Nephron (organoid): ENCODE measurements around the gene HPCAL1.

Experiments
- H3K27ac Mint-ChIP-seq, 3 experiments: 2 replicates each; pipeline ENCODE4 v1.8.0; 2020; ENCODE audit warnings: mixed read lengths in 3 of 3, mild to moderate bottlenecking in 2 of 3, moderate library complexity in 1 of 3
- H3K27me3 Mint-ChIP-seq: 2 replicates; pipeline ENCODE4 v1.8.0; 2021; ENCODE audit warnings: low read depth, mild to moderate bottlenecking, moderate library complexity, mixed read lengths
- H3K36me3 Mint-ChIP-seq: 2 replicates; pipeline ENCODE4 v1.8.0; 2020; ENCODE audit warnings: low read depth, mixed read lengths
- H3K4me1 Mint-ChIP-seq: 2 replicates; pipeline ENCODE4 v1.8.0; 2020; ENCODE audit warnings: mixed read lengths
- H3K4me3 Mint-ChIP-seq, 3 experiments: 2 replicates each; pipeline ENCODE4 v1.8.0; 2020; ENCODE audit warnings: mild to moderate bottlenecking in 3 of 3, mixed read lengths in 3 of 3, moderate library complexity in 2 of 3
- H3K9me3 Mint-ChIP-seq: 2 replicates; pipeline ENCODE4 v1.8.0; 2020; ENCODE audit warnings: mixed read lengths
- TF ChIP-seq, protein P1 (sequence below), 3 experiments: fragments of 200-600 bp; sonication (generic); IDR thresholded peaks; one replicate each; pipeline ENCODE4 v1.5.0; 2021; ENCODE audit warnings: antibody characterized with exemption in 3 of 3; ENCODE audit not compliant: unreplicated experiment in 3 of 3

HPCAL1 gene

DNA sequence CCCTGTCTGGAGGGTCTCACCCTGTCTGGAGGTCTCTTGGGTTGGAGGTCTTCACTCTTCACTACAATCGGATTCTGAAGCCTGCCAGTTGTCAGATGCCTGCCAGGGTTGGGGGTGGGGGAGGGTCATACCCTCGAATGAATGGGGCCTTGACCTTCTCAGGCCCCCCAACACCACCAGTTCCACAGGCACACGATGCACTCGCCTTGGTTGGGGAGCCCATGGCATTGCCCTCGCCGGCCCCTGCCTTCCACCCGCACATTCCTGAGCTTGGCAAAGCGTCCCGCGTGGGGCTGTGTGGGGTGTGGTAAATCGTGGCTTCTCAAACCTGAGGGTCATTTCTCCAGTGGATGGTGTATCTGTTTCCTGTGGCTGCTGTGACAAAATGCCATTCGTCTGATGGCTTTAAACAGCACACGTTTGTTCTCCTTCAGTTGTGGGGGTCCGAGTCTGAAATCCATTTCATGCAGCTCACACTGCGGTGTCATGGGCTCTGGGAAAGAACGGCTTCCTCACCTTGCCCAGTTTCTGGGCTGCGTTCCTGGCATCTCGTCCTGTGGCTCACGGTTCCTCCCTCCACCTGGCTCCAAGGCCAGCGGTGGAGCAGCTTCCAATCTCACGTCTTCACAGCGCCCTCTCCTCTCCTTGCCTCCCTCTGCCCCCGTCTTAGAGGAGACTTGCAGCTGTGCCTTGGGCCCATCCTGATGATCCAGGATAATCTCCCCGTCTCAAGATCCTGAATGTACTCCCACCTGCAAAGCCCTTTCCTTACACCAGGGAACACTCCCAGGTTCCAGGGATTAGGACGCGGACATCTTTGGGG, 38.0 kb upstream of the HPCAL1 start:
- H3K4me1 Mint-ChIP-seq = no peaks in the 10 kb centered on the region
- H3K4me3 Mint-ChIP-seq = no peak overlapping the region
- no peak overlapping the region for H3K27ac Mint-ChIP-seq
- no peaks in the 10 kb centered on the region for H3K36me3 Mint-ChIP-seq
- no peaks in the 10 kb centered on the region for H3K9me3 Mint-ChIP-seq
- TF ChIP-seq, protein P1, sequence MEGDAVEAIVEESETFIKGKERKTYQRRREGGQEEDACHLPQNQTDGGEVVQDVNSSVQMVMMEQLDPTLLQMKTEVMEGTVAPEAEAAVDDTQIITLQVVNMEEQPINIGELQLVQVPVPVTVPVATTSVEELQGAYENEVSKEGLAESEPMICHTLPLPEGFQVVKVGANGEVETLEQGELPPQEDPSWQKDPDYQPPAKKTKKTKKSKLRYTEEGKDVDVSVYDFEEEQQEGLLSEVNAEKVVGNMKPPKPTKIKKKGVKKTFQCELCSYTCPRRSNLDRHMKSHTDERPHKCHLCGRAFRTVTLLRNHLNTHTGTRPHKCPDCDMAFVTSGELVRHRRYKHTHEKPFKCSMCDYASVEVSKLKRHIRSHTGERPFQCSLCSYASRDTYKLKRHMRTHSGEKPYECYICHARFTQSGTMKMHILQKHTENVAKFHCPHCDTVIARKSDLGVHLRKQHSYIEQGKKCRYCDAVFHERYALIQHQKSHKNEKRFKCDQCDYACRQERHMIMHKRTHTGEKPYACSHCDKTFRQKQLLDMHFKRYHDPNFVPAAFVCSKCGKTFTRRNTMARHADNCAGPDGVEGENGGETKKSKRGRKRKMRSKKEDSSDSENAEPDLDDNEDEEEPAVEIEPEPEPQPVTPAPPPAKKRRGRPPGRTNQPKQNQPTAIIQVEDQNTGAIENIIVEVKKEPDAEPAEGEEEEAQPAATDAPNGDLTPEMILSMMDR (IDR thresholded peaks at IDR 0.05; ENCODE audit: unreplicated experiment in 3 of 3) = no peak
- H3K27me3 Mint-ChIP-seq = peaks cover 28% of the 10 kb centered on the region

DNA sequence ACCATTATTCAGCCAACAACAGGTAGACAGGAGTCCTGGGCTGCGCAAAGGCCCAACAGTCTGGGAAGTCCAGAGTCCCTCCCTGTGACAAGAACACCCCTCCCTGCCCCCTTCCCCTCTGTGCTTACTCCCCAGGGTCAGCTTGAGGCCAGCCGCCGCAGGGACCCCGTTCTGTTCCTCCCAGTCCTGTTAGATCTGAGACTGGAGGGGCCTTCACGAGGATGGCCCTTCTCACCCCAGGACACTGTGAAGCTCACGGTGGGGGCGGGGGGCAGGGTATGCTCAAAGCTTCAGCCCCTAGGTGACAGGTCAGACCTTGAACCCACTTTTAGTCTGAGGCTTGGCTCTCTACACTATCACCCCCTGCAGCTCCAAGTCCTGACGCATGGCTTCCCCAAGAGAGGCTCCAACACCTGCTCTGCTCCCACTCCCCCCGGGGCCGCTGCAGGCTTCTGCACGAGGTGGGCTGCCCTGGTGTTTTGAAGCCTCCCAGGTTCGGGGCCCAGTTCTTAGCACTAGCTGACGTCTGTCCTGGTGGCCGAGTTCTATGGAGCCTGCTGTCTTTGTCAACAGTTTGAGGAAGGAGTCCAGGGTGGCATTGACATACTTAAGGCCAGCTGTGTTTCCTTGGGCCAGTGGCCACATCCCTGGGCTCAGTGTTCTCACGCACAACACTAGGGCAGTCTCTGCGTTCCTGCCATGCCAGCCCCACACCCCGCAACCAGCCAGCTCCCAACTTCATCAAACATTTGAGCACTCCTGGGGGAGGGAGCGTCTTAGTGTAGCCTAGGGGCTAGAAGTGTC, 37.2 kb upstream of the HPCAL1 start:
- Mint-ChIP-seq H3K27me3 (peaks cover 28% of the 10 kb centered on the region), H3K9me3 (no peaks in the 10 kb centered on the region), H3K4me1 (no peaks in the 10 kb centered on the region), H3K27ac (no peak overlapping the region), H3K36me3 (no peaks in the 10 kb centered on the region), H3K4me3 (no peak overlapping the region)
- TF ChIP-seq, protein P1 (IDR thresholded peaks at IDR 0.05; ENCODE audit: unreplicated experiment in 3 of 3) = no peak

DNA sequence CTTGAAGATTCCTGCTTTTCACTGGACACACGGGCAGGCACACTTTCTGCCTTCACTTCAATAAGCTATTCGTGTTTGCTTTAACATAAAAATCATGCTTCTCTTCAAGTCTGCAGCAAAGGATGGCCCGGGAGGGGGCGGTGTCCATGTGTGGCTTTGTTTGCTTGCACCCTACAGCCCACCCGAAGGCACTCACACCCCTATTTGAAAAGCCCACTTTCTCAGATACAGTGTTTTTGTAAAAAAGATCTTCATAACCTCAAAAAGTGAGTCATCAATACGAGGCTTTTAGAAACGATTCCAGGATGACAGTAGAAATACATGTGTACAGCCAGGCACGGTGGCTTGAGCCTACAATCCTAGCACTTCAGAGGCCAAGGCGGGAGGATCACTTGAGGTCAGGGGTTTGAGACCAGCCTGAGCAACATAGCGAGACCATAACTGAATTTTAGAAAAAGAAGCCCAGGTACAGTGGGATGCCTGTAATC, 36.5 kb upstream of the HPCAL1 start:
- no peaks in the 10 kb centered on the region for H3K4me1 Mint-ChIP-seq
- peaks cover 28% of the 10 kb centered on the region for H3K27me3 Mint-ChIP-seq
- no peaks in the 10 kb centered on the region for H3K36me3 Mint-ChIP-seq
- H3K27ac Mint-ChIP-seq = no peak overlapping the region
- TF ChIP-seq, protein P1 (IDR thresholded peaks at IDR 0.05; ENCODE audit: unreplicated experiment in 3 of 3) = no peak
- no peaks in the 10 kb centered on the region for H3K9me3 Mint-ChIP-seq
- H3K4me3 Mint-ChIP-seq = no peak overlapping the region

DNA sequence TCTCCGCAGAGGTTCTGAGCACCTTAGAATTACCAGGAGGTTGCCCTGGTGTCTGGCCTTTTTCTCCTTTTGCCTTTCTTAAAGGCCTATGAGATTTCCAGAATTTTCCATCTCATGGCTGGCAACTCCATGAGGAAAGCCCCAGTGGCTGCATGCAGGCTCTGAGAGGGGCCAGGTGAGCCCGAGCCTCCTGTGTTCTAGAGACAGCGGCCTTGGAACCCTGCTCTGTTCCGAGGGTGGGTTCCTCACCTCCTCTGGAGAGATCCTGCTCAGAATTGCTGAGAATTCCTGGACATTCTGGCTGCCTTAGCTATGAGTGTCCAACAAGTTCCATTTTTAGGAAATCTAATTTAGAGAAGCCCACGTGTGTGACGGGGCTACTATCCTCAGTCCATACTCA, 35.7 kb upstream of the HPCAL1 start:
- no peak overlapping the region for H3K4me3 Mint-ChIP-seq

DNA sequence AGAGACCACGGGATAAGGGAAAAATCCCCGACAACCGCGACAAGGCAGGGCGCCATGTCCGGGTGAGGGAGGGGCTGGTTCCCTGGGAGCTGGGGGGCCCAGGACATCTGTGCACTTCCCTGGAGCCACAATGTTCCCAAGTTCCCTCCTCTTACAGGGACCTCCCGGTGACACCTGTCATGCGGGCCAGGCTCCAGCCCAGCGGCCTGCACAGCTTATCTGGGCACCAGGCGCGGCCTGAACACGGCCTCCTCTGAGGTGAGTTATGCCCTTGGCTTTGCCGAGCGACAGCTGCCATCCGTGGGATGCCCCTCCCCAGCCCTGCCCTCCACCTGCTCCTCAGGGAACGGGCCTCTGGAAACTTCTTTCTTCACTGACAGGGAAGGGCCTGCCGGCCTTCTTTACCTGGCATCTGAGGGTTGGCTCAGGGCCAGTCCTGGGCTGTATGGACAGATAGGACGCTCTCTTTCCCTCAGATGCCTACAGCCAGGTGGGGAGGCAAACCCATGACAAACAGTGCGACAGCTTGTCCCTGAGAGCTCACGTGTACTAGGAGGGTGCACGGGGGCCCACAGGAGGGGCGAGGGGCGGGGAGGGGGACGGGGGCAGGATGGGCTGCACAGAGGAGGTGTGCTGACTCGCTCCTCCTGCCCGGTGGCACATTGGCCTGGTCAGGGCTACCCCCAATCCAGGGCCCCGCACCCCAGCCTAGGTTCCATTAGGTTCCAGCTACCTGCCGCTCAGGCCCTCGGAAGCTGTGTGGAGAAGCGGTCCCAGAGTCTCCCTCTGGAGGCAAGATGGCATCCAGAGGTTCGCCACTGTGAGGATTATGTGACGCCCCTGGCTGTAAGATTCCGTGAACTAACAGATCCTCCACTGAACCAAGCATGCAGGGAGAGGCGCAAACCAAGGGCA, 34.9 kb upstream of the HPCAL1 start:
- Mint-ChIP-seq H3K27me3 (peaks cover 23% of the 10 kb centered on the region), H3K36me3 (no peaks in the 10 kb centered on the region), H3K4me1 (no peaks in the 10 kb centered on the region), H3K27ac (no peak overlapping the region), H3K4me3 (no peak overlapping the region), H3K9me3 (no peaks in the 10 kb centered on the region)
- TF ChIP-seq, protein P1 (IDR thresholded peaks at IDR 0.05; ENCODE audit: unreplicated experiment in 3 of 3) = no peak

More for the DNA sequence above, 35.7 kb upstream of the HPCAL1 start:
- no peaks in the 10 kb centered on the region for H3K4me1 Mint-ChIP-seq
- H3K27me3 Mint-ChIP-seq = peaks cover 27% of the 10 kb centered on the region
- no peaks in the 10 kb centered on the region for H3K36me3 Mint-ChIP-seq
- no peak overlapping the region for H3K27ac Mint-ChIP-seq
- no peaks in the 10 kb centered on the region for H3K9me3 Mint-ChIP-seq
- TF ChIP-seq, protein P1 (IDR thresholded peaks at IDR 0.05; ENCODE audit: unreplicated experiment in 3 of 3) = no peak
